GM12878 (cell line): Measurements from ENCODE around the gene FAM222B. TPM values are rescaled to one million over a fixed set of nuclear protein-coding genes. Genes with fewer than 3 reads are reported as not detected.

Experiments
- ATF7 ChIP-seq: fragments of 450-650 bp; IDR thresholded peaks from 2 replicates; pipeline ENCODE4 v1.6.1; 2016; ENCODE audit warnings: low read depth, mild to moderate bottlenecking
- EED ChIP-seq: sonication (generic); IDR thresholded peaks from 2 replicates; pipeline ENCODE4 v1.6.1; 2016; ENCODE audit warnings: antibody characterized with exemption, low read depth
- EP300 ChIP-seq, 2 experiments: fragments of 150-350 bp in 1 of 2; IDR thresholded peaks; 2 replicates each; pipeline ENCODE4 v1.6.1; 2011 to 2012; ENCODE audit warnings: low read depth in 2 of 2, low read length in 2 of 2, borderline replicate concordance in 1 of 2, improper control_type of control experiment in 1 of 2, inconsistent platforms in 1 of 2; ENCODE audit not compliant: control insufficient read depth in 1 of 2
- EZH2 ChIP-seq: IDR thresholded peaks from 2 replicates; pipeline ENCODE4 v1.6.1; 2012; ENCODE audit warnings: low read depth, mild to moderate bottlenecking, control low read depth, inconsistent platforms, low read length, borderline replicate concordance; ENCODE audit not compliant: control insufficient read depth
- FOXM1 ChIP-seq: IDR thresholded peaks from 2 replicates; pipeline ENCODE4 v1.6.1; 2012; ENCODE audit warnings: low read depth, mild to moderate bottlenecking, inconsistent platforms, low read length, moderate library complexity
- HDAC2 ChIP-seq: fragments of 200-600 bp; sonication (generic); IDR thresholded peaks from 2 replicates; pipeline ENCODE4 v1.6.1; 2017
- HDAC6 ChIP-seq: fragments of 200-600 bp; sonication (generic); IDR thresholded peaks from one replicate; pipeline ENCODE4 v1.8.0; 2017; ENCODE audit warnings: antibody characterized with exemption; ENCODE audit not compliant: unreplicated experiment
- HDGF ChIP-seq: fragments of 450-650 bp; IDR thresholded peaks from 2 replicates; pipeline ENCODE4 v1.6.1; 2016; ENCODE audit warnings: antibody characterized with exemption
- KAT2A ChIP-seq: conservative IDR thresholded peaks from 2 replicates; pipeline ENCODE4 v1.6.1; 2011; ENCODE audit warnings: low read depth, low read length; ENCODE audit not compliant: control insufficient read depth
- LARP7 ChIP-seq: fragments of 450-650 bp; IDR thresholded peaks from 2 replicates; pipeline ENCODE4 v1.6.1; 2017; ENCODE audit warnings: mild to moderate bottlenecking
- MEF2B ChIP-seq: fragments of 450-650 bp; IDR thresholded peaks from 2 replicates; pipeline ENCODE4 v1.6.1; 2018; ENCODE audit warnings: mild to moderate bottlenecking, moderate library complexity; ENCODE audit not compliant: partially characterized antibody, poor library complexity, severe bottlenecking
- NR2C1 ChIP-seq: fragments of 450-650 bp; IDR thresholded peaks from 2 replicates; pipeline ENCODE4 v1.6.1; 2017; ENCODE audit warnings: antibody characterized with exemption, mild to moderate bottlenecking, moderate library complexity
- NR2F1 ChIP-seq: fragments of 450-650 bp; conservative IDR thresholded peaks from 2 replicates; pipeline ENCODE4 v1.6.1; 2017; ENCODE audit warnings: mild to moderate bottlenecking
- NRF1 ChIP-seq: conservative IDR thresholded peaks from 2 replicates; pipeline ENCODE4 v1.6.1; 2011; ENCODE audit warnings: mild to moderate bottlenecking, low read depth, low read length, improper control_type of control experiment
- POLR2AphosphoS5 ChIP-seq: IDR thresholded peaks from 2 replicates; pipeline ENCODE4 v1.6.1; 2011; ENCODE audit warnings: mild to moderate bottlenecking, low read length, inconsistent platforms
- SMC3 ChIP-seq: IDR thresholded peaks from 2 replicates; pipeline ENCODE4 v1.6.1; 2011; ENCODE audit warnings: low read length, improper control_type of control experiment, borderline replicate concordance
- SREBF1 ChIP-seq: IDR thresholded peaks from 2 replicates; pipeline ENCODE4 v1.6.1; 2012; ENCODE audit warnings: mild to moderate bottlenecking, low read length
- SRF ChIP-seq, 2 experiments: IDR thresholded peaks; 2 replicates each; pipeline ENCODE4 v1.6.1; 2011; ENCODE audit warnings: low read depth in 2 of 2, low read length in 2 of 2, mild to moderate bottlenecking in 1 of 2, moderate library complexity in 1 of 2
- ZZZ3 ChIP-seq: IDR thresholded peaks from 2 replicates; pipeline ENCODE4 v1.6.1; 2011; ENCODE audit warnings: low read depth; ENCODE audit not compliant: control insufficient read depth, insufficient read length
- polyA plus RNA-seq, 11 experiments: library from polyadenylated mRNA; depleted of rRNA in 4 of 11; unstranded in 6 of 11; stranded (reverse) in 5 of 11; fragments of >200 nt; fragmentation: Nextera tagmentation in 4 of 11; fragmentation: Illumina TruSeq in 1 of 11; extraction: Ambion mirVana in 4 of 11; extraction: Trizol in 1 of 11; gene quantifications; 1 replicate in 1 of 11; 2 replicates in 10 of 11; pipeline versions ENCODE4 v1.2.1 to v1.2.3, GENCODE V29; 2011 to 2016; ENCODE audit warnings: inconsistent platforms in 2 of 11, missing spikeins in 2 of 11, low read depth in 1 of 11
- total RNA-seq, 4 experiments: library from RNA; depleted of rRNA in 3 of 4; stranded (reverse); fragments of >200 nt in 3 of 4; fragmentation: Illumina TruSeq in 1 of 4; extraction: Trizol in 1 of 4; gene quantifications; 2 replicates each; pipeline versions ENCODE4 v1.2.1 to v1.2.3, GENCODE V29; 2013 to 2021
- TF ChIP-seq, protein P1 (sequence below): fragments of 450-650 bp; IDR thresholded peaks from 2 replicates; pipeline ENCODE4 v1.6.1; 2017; ENCODE audit warnings: antibody characterized with exemption, mild to moderate bottlenecking, moderate library complexity
- TF ChIP-seq, protein P2 (sequence below): fragments of 450-650 bp; IDR thresholded peaks from 2 replicates; pipeline ENCODE4 v1.6.1; 2016; ENCODE audit warnings: mild to moderate bottlenecking
- TF ChIP-seq, protein P3 (sequence below): fragments of 450-650 bp; IDR thresholded peaks from 2 replicates; pipeline ENCODE4 v1.6.1; 2017; ENCODE audit warnings: mild to moderate bottlenecking, moderate library complexity

Gene FAM222B
- total and polyA plus RNA-seq, 10 of the 15 experiments (the other 5 are each of a cell fraction or from before 2014, with no cell fraction given): 2.8 to 18.3 (median 6.4) TPM

DNA sequence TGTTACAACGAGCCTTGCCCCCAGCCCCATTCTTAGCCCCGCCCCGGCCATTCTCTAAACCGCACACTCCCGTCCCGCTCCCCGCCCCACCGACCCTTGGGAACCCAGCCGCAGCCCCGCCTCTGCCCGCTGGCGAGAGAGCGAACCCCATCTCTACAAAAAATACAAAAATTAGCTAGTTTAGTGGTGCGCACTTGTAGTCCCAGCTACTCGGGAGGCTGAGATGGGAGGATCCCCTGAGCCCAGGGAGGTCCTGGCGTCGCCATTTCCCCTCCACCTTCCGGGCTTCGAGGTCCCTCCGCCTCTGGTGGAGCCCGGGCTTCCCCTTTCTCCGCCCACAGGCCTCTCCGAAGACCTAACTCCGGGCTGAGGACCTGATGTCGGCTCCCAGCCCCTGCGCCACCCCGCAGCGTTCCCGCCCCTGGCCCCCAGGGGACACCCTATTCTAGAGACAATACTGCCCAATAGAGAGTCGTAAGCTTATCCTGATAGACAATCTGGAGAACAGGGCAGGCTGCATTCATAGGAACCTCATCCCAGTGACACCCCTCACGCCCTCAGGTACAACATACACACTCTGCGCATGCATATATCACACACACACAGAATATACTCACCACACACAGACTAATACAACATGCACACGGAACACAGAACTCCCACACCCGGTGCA, 130.4 kb downstream of the FAM222B start (continued):
- no peak for TF ChIP-seq POLR2AphosphoS5
- no peak for TF ChIP-seq SRF (IDR thresholded peaks at IDR 0.05; ENCODE audit: low read depth in 2 of 2, low read length in 2 of 2)
- TF ChIP-seq SREBF1: no peak
- TF ChIP-seq MEF2B: no peak
- TF ChIP-seq EP300 (IDR thresholded peaks at IDR 0.05; ENCODE audit: borderline replicate concordance in 1 of 2, control insufficient read depth in 1 of 2, low read depth in 2 of 2, low read length in 2 of 2): no peak
- no peak for TF ChIP-seq HDAC6
- TF ChIP-seq NRF1: no peak
- no peak for TF ChIP-seq NR2C1
- TF ChIP-seq, protein P1, sequence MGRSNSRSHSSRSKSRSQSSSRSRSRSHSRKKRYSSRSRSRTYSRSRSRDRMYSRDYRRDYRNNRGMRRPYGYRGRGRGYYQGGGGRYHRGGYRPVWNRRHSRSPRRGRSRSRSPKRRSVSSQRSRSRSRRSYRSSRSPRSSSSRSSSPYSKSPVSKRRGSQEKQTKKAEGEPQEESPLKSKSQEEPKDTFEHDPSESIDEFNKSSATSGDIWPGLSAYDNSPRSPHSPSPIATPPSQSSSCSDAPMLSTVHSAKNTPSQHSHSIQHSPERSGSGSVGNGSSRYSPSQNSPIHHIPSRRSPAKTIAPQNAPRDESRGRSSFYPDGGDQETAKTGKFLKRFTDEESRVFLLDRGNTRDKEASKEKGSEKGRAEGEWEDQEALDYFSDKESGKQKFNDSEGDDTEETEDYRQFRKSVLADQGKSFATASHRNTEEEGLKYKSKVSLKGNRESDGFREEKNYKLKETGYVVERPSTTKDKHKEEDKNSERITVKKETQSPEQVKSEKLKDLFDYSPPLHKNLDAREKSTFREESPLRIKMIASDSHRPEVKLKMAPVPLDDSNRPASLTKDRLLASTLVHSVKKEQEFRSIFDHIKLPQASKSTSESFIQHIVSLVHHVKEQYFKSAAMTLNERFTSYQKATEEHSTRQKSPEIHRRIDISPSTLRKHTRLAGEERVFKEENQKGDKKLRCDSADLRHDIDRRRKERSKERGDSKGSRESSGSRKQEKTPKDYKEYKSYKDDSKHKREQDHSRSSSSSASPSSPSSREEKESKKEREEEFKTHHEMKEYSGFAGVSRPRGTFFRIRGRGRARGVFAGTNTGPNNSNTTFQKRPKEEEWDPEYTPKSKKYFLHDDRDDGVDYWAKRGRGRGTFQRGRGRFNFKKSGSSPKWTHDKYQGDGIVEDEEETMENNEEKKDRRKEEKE: no peak
- no peak; the same call in 1 of the 2 replicates for TF ChIP-seq HDGF
- TF ChIP-seq LARP7: no peak
- no peak for TF ChIP-seq ATF7
- peak; percentile 24; the same call in 1 of the 2 replicates for TF ChIP-seq EED
- TF ChIP-seq ZZZ3: no peak
- TF ChIP-seq, protein P2, sequence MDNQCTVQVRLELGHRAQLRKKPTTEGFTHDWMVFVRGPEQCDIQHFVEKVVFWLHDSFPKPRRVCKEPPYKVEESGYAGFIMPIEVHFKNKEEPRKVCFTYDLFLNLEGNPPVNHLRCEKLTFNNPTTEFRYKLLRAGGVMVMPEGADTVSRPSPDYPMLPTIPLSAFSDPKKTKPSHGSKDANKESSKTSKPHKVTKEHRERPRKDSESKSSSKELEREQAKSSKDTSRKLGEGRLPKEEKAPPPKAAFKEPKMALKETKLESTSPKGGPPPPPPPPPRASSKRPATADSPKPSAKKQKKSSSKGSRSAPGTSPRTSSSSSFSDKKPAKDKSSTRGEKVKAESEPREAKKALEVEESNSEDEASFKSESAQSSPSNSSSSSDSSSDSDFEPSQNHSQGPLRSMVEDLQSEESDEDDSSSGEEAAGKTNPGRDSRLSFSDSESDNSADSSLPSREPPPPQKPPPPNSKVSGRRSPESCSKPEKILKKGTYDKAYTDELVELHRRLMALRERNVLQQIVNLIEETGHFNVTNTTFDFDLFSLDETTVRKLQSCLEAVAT: no peak
- no peak for TF ChIP-seq NR2F1
- no peak for TF ChIP-seq HDAC2
- TF ChIP-seq SMC3: no peak
- TF ChIP-seq FOXM1: no peak
- no peak for TF ChIP-seq KAT2A
- TF ChIP-seq, protein P3, sequence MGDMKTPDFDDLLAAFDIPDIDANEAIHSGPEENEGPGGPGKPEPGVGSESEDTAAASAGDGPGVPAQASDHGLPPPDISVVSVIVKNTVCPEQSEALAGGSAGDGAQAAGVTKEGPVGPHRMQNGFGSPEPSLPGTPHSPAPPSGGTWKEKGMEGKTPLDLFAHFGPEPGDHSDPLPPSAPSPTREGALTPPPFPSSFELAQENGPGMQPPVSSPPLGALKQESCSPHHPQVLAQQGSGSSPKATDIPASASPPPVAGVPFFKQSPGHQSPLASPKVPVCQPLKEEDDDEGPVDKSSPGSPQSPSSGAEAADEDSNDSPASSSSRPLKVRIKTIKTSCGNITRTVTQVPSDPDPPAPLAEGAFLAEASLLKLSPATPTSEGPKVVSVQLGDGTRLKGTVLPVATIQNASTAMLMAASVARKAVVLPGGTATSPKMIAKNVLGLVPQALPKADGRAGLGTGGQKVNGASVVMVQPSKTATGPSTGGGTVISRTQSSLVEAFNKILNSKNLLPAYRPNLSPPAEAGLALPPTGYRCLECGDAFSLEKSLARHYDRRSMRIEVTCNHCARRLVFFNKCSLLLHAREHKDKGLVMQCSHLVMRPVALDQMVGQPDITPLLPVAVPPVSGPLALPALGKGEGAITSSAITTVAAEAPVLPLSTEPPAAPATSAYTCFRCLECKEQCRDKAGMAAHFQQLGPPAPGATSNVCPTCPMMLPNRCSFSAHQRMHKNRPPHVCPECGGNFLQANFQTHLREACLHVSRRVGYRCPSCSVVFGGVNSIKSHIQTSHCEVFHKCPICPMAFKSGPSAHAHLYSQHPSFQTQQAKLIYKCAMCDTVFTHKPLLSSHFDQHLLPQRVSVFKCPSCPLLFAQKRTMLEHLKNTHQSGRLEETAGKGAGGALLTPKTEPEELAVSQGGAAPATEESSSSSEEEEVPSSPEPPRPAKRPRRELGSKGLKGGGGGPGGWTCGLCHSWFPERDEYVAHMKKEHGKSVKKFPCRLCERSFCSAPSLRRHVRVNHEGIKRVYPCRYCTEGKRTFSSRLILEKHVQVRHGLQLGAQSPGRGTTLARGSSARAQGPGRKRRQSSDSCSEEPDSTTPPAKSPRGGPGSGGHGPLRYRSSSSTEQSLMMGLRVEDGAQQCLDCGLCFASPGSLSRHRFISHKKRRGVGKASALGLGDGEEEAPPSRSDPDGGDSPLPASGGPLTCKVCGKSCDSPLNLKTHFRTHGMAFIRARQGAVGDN: no peak
- TF ChIP-seq EZH2: no peak
